Bronchial epithelial cell (primary cell): ENCODE results near the gene NRF1. TPM values are rescaled to one million over a fixed set of nuclear protein-coding genes. Genes with fewer than 3 reads are reported as not detected.
"Not testable (repeated sequence)": the region's sequence is repeated elsewhere in the genome, so short reads cannot be mapped to it uniquely, and the experiment has no call there.

ENCODE experiments used
- DNase-seq: peaks from one replicate; pipeline ENCODE4 v3.0.0-alpha.2; 2010; ENCODE audit warnings: low read depth
- FAIRE-seq: peaks from 2 replicates; lab custom pipeline; 2011; peaks lifted over from hg19 to GRCh38; lab: Jason Lieb, UNC
- H3K27me3 ChIP-seq: 2 replicates; pipeline ENCODE4 v1.5.1; 2011; ENCODE audit warnings: low read length; ENCODE audit not compliant: control insufficient read depth, insufficient read depth
- H3K36me3 ChIP-seq: 2 replicates; pipeline ENCODE4 v1.5.1; 2011; ENCODE audit warnings: low read length; ENCODE audit not compliant: control insufficient read depth, insufficient read depth
- H3K4me3 ChIP-seq: 2 replicates; pipeline ENCODE4 v1.5.1; 2011; ENCODE audit warnings: mild to moderate bottlenecking, low read depth, low read length, control low read depth
- total RNA-seq: library from RNA; depleted of rRNA; stranded (reverse); fragments of >200 nt; gene quantifications from 2 replicates; pipeline ENCODE4 v1.2.1, GENCODE V29; 2014
- TF ChIP-seq, protein P1 (sequence below): IDR thresholded peaks from 2 replicates; pipeline ENCODE4 v1.5.1; 2011; ENCODE audit warnings: mild to moderate bottlenecking, moderate library complexity, low read length, control low read depth, inconsistent platforms; ENCODE audit not compliant: insufficient read depth, severe bottlenecking

Gene NRF1
- total RNA-seq = 12.1 and 16.4 TPM in 2 replicates

DNA sequence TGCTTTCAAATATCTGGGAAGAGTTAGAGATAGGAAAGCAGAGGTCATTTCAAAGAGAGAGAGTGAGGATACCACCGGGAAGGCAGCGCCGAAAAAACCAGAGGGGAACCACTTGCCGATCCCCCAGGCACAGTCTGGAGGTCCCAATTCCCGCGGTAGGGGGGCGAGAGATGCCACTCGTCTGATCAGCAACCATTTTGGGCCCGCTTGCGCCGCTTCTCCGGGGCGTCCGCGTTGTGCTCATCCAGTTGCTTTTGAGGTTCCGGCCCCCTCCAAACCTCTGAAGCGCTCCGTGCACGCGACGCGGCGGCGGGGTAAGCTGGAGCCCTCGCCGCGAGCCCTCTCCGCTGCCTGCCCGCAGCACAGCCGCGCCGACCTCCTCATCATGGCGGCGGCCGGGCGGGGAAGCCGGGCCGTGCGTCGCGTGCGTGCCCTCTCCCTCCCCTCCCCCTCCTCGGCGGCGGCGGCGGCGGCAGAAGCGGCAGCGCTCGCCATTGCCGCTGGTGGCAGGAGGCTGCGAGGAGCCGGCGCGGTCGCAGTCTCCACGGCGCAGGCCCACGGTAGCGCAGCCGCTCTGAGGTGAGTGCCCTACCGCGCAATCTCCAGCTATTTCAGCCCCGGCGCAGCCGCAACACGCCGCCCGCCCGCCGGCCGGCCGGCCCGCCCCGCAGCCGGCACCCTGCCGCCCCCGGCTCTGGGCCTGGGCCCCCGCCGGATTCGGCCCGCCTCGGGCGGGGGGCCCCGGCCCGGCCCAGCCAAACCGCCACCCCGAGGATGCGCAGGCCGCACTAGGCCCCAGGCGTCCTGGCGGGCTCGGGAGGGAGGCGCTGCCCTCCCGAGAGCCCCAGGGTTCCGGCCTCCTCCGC is at the start of gene NRF1:
Gene NRF1, plus strand, starts transcription at position 475 of the 866 bp plus-strand sequence. CDS start 45,632 bp downstream, outside the sequence.
- TF ChIP-seq, protein P1, sequence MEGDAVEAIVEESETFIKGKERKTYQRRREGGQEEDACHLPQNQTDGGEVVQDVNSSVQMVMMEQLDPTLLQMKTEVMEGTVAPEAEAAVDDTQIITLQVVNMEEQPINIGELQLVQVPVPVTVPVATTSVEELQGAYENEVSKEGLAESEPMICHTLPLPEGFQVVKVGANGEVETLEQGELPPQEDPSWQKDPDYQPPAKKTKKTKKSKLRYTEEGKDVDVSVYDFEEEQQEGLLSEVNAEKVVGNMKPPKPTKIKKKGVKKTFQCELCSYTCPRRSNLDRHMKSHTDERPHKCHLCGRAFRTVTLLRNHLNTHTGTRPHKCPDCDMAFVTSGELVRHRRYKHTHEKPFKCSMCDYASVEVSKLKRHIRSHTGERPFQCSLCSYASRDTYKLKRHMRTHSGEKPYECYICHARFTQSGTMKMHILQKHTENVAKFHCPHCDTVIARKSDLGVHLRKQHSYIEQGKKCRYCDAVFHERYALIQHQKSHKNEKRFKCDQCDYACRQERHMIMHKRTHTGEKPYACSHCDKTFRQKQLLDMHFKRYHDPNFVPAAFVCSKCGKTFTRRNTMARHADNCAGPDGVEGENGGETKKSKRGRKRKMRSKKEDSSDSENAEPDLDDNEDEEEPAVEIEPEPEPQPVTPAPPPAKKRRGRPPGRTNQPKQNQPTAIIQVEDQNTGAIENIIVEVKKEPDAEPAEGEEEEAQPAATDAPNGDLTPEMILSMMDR = no peak
- no peak for FAIRE-seq
- peak within 1 kb of the TSS; percentile 95 for H3K4me3 ChIP-seq
- DNase-seq = peak; percentile 75
- peaks cover 3% of the 10 kb centered on the region for H3K36me3 ChIP-seq
- no peaks in the 10 kb centered on the region for H3K27me3 ChIP-seq

DNA sequence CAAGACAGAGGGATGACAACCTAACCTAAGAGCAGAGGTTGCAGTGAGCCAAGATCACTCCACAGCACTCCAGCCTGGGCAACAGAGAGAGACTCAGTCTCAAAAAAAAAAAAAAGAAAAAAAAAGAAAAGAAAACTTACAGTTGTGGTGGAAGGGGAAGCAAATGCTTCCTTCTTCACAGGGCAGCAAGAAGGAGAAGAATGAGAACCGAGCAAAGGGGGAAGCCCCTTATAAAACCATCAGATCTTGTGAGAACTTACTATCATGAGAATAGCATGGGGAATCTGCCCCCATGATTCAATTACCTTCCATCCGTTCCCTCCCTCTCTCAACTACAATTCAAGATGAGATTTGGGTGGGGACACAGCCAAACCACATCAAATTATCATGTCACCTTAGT is 45.2 kb upstream of the NRF1 start:
- H3K4me3 ChIP-seq, DNase-seq, H3K36me3 ChIP-seq, H3K27me3 ChIP-seq, FAIRE-seq: not testable (repeated sequence)

DNA sequence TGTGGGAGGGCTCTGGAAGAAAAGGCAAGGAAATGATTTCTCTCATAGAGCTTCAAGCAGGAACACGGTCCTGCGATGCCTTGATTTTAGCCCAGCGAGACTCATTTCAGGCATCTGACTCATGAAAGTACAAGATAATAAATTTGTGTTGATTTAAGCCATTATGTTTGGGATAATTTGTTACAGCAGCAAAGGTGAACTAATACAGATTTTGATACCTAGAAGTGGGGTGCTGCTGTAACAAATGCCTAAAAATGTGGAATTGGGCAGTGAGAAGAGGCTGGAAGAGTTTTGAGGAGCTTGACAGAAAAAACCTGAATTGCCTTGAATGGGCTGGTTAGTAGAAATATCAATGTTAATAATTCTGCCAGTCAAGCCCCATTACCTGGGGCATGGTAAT is 44.1 kb upstream of the NRF1 start:
- no peak overlapping the region for H3K4me3 ChIP-seq
- no peak for DNase-seq
- TF ChIP-seq, protein P1 = no peak
- no peaks in the 10 kb centered on the region for H3K36me3 ChIP-seq
- no peak for FAIRE-seq
- H3K27me3 ChIP-seq = no peaks in the 10 kb centered on the region

DNA sequence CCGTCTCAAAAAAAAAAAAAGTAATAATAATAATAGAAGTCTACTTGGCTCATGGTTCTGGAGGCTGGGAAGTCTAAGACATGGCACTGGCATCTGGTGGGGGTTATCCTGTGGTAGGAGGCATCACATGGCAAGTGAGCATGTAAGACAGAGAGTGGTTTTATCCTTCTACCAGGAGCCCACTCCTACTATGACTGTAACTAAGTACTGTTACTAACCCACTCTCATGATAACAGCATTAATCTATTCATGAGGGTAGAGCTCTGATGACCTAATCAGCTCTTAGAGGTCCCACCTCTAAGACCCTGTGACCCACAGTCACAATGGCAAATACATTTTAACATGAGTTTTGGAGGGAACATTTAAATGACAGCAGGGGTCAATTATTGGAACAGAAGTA is 43.3 kb upstream of the NRF1 start:
- FAIRE-seq (no peak), DNase-seq (no peak)
- TF ChIP-seq, protein P1 = no peak
- Histone ChIP-seq H3K4me3 (no peak overlapping the region), H3K27me3 (no peaks in the 10 kb centered on the region), H3K36me3 (no peaks in the 10 kb centered on the region)

DNA sequence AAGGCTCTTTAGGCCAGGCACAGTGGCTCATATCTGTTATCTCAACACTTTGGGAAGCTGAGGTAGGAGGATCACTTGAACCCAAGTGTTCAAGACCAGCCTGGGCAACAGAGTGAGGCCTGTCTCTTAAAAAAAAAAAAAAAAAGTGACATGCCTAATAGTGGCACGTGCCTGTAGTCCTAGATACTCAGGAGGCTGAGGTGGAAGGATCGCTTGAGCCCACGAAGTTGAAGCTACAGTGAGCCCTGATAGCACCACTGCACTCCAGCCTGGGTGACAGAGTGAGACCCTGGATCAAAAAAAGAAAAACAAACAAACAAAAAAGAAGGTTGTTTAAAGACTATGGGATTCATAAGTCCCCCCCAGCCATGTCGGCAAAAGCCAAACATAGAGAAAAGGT is 42.2 kb upstream of the NRF1 start:
- H3K4me3 ChIP-seq = no peak overlapping the region
- FAIRE-seq (no peak), DNase-seq (no peak)

DNA sequence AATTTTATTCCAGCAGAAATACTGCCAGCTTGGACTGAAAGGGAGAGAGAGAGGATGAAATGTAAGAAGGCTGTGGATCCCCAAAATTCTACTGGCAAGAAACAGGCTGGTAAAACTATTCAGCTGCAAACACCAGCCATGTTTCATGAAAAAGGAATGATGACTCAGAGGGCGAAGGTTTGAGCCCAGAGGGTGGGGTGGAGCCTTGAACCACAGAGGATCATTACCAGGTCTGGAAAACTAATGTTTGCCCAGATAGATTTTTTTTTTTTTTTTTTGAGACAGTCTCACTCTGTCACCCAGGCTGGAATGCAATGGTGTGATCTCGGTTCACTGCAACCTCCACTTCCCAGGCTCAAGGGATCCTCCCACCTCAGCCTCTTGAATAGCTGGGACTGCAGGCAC is 41.7 kb upstream of the NRF1 start:
- FAIRE-seq = no peak
- peak; percentile 93 for DNase-seq
- TF ChIP-seq, protein P1 = no peak
- Histone ChIP-seq H3K4me3 (no peak overlapping the region), H3K36me3 (no peaks in the 10 kb centered on the region), H3K27me3 (no peaks in the 10 kb centered on the region)

More for the DNA sequence above, 42.2 kb upstream of the NRF1 start:
- Histone ChIP-seq H3K36me3 (no peaks in the 10 kb centered on the region), H3K27me3 (no peaks in the 10 kb centered on the region)
- TF ChIP-seq, protein P1 = no peak
